ENCODE data around the gene SEZ6.

- TF ChIP-seq CTCF (IDR thresholded peaks at IDR 0.05) (no peak), POLR2AphosphoS5 (IDR thresholded peaks at IDR 0.05) (no peak), POLR2A (IDR thresholded peaks at IDR 0.05) (no peak)
Measured at GRCh38 chr17:29048440-29049368, 42.9 kb upstream of the SEZ6 start.
